Midbrain (tissue), 1 donor: ENCODE results near the gene HSPA4L.

Source experiments
- DNase-seq: peaks from one replicate; lab custom pipeline; 2025; lab: John Stamatoyannopoulos, UW

Gene HSPA4L

DNA sequence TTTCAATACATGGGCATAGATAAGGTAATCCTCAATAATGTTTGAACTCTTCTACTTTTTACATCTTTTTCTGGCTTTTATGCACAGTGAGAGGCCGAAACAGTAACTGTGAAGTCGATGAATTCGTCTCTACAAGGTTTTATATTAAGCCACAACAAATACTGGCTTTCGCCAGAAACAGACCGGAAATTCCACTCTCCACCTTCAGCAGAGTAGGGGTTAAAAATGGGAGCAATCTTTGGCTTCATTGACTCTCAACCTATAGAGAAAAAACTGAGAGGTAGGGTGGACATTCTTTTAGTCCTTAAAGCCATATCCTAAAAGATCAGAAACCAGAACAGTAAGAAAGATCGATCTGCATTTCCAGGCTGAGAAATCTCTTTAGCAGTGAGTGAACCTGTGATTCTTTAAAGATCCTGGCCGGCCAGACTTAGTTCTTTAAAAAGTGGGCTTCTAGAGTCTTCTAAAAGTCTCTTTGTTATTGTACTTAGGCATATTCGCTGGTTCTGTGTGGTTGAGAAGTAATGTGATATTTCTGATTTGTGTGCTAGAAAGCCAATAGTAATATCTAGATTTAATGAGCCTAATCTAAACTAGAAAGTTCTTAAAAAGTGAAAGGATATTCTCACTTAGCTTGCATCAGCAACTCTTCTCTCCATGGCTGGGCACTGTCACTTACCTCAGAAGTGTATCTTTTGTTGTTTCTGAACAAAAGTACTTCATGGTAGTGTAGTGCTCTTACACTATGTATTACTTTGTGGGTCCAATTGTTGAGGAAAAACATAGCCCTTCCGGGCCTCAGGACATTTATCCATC lies 2.0 kb downstream of the HSPA4L start:
- DNase-seq = peak; percentile 32

- no peak for DNase-seq
These were observed 6.4 kb downstream of the HSPA4L start for GRCh38 chr4:127788517-127788916.

DNA sequence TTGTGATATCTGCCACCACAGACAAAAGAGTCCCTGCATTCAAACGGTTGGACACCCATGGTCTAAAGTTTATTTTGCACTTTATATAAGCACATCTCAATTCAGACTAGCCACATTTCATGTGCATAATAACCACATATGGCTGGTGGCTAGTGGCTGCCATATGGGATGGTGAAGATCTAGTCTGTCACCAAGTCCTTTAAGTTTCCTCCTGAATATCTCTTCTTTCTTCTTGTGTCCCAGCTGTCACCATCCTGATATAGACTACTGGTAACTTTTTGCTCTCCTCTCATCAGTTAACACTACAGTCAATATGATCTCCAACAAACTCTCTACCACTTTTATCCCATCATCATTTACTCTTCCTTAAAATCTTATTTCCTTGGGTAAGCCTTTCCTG lies 9.3 kb downstream of the HSPA4L start:
- DNase-seq = no peak

DNA sequence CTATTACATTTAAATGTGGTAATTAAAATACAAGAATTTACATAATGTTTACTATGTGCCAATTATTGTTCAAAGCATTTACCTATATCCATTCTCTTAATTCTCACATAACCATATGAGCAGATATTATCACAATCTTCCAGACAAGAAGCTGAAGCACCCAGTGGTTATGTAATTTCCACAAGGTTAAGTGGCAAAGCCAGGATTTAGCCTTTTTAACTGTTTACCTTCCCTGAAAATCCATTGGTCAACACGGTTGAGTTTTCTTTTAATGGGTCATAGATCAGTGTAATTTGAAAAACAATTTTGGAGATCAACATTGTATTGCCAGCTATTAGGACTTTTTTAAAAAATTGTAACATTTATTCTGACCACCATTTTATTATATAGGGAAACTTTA lies 11.4 kb downstream of the HSPA4L start:
- DNase-seq = no peak

GRCh38 chr4:127799711-127800110 lies 17.6 kb downstream of the HSPA4L start:
- DNase-seq = no peak

DNA sequence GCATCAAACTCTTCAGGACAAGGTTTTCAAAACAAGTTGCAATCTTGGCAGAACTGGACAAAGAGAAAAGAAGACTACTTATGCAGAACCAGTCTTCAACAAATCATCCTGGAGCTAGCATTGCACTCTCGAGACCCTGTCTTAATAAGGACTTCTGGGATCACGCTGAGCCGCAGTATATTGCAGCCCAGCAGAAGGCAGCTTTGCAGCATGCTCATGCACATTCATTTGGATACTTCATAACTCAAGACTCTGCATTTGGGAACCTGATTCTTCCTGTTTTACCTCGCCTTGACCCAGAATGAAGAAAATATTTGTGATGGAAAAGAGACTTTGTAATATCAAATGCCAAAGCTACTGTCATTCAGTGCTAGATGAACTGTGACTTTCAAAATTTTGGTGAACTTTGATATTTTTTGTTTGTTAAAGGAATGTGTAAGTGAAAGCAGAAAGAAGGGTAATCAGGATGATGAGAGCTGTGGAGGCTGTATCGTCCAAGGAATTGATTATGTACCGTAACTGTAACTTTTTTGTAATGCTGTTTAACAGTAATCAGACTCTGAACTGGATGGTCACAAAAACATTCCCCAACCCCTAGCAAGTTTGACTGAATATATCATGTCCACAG lies 27.2 kb downstream of the HSPA4L start:
- DNase-seq = no peak

GRCh38 chr4:127810551-127810950 lies 28.4 kb downstream of the HSPA4L start:
- no peak for DNase-seq

DNA sequence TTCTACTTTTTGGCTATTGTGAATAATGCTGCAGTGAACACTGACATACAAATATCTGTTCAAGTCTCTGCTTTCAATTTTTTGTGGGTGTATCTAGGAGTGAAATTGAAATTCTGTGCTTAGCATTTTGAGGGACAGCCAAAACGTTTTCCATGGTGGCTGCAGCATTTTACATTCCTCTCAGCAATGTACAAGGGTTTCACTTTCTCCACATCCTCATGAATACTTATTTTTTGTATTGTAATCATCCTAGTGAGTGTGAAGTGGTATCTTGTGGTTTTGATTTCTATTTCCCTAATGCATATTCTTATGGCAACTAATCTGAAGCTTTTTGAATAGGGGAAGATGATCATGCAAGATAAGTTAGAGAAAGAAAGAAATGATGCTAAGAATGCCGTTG lies 40.3 kb downstream of the HSPA4L start:
- DNase-seq = no peak

DNA sequence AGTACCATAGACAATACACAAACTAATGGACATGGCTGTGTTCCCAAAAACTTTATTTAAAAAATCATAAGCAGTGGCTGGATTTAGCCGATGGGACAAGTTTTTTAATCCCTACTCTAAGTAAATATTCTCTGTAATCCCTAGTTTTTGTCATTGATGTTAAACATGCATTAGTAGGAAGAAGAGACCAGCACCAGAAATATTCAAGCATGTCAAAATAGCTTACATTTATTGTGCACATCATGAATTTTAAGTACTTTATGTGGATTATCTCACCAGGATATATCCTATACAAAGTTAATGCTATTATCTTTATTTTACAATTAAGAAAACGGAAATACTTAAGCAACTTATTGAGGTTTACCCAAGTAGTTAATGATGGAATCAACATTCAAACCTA lies 46.0 kb downstream of the HSPA4L start:
- DNase-seq = no peak

DNA sequence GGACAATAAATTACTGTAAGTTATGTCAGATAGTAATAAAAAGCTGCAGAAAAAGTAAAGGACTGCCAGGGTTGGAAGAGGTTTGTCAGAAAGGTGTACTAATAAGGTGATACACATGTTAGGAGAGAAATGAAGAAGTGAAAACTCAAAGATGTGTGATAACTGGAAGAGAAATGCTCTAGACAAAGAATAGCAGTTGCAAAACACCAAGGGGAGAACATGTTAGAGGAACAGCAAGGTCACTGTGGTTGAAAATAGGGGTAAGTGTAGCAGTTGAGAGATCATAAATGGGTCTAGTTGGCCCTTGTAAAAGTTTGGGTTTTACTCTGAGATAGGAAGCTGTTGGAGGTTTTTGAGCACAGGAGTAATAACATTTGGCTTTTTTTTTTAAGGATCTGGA lies 46.9 kb downstream of the HSPA4L start:
- no peak for DNase-seq

DNA sequence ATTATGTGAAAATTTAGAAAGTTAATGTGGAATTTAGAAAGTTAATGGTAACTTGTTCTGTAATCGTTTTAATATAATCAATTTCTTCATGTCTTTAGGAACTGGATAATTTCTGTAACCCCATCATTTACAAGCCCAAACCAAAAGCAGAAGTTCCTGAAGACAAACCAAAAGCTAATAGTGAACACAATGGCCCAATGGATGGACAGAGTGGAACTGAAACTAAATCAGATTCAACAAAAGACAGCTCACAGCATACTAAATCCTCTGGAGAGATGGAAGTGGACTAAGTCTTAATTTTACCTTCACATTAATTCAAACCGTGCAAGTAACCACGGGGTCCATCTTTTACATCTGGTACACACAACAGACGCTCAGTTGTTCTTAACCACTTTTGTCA lies 50.5 kb downstream of the HSPA4L start:
- peak; percentile 40 for DNase-seq

DNA sequence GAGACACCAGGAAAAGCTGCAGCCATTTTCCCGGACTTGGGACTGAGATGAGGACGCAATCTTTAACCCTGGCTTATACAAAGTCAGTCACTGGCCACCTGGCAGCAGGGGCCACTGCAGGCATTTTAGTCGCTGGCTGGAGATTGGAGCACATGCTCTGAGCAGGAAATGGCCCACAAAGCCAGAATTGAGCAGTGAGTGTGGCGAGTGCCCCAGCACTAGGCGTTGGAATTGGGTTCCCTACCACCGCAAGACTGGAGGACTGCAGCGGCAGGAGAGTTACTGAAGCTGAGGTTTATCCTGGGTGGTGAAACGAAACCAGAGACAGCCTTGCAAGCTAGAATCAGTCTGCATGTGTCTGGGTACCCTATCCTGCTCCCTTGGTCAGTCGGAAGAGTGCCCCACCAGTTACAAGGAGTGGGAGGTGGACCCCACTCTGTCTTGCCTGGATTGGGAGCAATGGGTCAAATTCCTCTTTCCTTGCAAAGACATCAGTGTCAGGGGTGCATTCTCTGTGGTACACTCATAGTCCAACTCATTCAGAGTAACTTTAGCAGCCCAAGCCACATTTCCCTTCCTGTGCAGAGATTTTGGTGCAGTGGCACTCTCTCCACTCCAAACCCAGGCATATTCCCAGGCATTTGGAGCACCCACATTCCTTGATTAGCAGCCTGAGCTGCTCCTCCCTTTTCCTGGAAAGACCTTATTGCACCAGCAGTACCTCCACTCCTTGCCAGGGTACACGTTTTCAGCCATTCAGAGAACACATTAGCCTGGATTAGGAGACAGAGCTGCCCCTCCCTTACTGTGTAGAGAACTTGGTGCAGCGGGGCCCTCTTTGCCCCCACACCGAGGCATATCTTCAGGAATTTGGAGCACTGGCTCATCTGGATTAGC lies 61.8 kb downstream of the HSPA4L start:
- no peak for DNase-seq

DNA sequence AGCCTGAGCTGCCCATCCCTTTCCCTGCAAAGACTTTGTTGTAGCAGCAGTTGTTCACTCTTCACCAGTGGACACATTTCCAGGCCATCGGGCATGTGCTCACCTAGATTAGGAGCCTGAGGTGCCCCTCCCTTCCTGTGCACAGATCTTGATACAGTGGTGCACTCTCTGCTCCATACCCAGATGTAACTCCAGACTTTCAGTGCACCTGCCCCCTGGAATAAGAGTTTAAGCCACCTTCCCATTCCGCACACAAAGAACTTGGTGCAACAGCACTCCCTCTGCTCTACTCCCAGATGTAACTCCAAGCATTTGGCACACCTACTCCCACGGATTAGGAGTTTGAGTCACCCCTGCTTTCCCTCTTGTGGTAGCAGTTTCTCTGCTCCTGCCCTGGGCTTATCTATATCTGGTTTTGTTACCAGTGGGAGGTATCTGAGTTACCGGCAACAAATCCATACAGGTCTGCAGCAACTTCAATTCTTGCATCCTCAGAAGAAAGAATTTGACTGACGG lies 62.5 kb downstream of the HSPA4L start:
- DNase-seq = no peak

DNA sequence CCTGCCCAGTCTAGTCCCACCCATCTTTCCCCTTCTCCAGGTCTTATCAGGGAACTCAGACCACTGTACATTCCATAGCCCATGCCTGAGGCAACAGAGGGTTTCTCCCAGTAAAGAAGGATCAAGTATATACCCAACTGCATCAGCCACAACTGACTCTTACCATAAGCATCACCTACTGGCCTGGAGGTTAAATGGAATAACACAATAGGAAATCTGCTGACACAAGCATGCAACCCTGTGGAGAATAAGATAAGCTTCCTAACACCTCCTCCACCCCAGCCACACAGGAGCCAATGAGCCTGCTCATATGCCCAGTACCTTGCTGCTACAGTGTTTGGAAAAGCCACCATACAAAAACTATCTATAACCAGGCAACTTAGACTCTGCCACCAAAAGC lies 63.9 kb downstream of the HSPA4L start:
- no peak for DNase-seq

- no peak for DNase-seq
These were observed 64.6 kb downstream of the HSPA4L start for GRCh38 chr4:127846765-127847164.

GRCh38 chr4:127849505-127850234 lies 67.5 kb downstream of the HSPA4L start:
- no peak for DNase-seq

- DNase-seq = no peak
These were observed 70.5 kb downstream of the HSPA4L start for GRCh38 chr4:127852661-127853060.

DNA sequence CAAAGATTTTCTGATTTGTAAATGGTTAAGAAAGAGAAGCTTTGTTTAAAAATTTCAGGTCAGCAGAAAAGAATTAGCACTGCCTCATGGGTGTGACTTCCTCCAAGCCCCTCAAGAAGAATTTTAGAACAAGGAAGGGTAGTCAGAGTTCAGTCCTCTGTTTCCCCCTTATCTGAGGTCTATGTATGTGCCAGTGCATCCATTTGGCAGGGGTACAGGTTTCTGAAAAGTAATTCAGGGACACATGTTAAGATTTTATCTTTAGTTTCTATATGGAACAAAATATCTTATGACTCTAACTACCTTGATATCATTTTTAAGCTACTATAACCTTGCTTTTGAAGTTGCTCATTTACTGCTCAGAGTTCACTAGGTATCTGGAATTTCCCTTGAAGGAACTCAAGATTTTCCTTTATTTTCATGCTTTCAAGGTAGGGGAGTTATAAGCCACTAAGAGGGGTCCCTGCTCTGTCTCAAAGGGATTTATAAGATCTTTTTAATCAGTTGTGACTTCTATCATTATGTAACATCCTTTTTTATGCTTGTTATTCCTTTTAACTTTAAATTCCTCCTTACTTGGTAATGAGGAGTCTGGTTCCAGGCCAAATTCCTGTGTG lies 74.2 kb downstream of the HSPA4L start:
- DNase-seq = no peak

GRCh38 chr4:127856813-127857447 lies 74.8 kb downstream of the HSPA4L start:
- no peak for DNase-seq

- no peak for DNase-seq
These were observed 75.5 kb downstream of the HSPA4L start for GRCh38 chr4:127857641-127858040.

DNA sequence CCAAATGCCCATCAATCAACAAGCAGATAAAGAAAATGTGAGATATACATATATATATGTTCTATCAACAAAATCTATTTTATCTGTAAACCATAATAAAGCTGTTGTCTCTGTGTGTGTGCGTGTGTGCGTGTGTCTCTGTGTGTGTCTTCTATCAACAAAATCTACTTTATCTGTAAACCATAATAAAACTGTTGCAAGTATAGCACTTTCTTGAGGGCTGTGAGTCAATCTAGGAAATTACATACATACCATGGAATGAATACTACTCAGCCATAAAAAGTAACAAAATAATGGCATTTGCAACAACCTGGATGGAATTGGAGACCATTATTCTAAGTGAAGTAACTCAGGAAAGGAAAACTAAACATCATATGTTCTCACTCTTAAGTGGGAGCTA lies 86.1 kb downstream of the HSPA4L start:
- no peak for DNase-seq
